GM20000 (cell line): ENCODE results near the gene MINDY4.

ENCODE experiments used
- DNase-seq: peaks from one replicate; pipeline ENCODE4 v3.0.0; 2012; ENCODE audit warnings: low spot score
- CTCF ChIP-seq: IDR thresholded peaks from 2 replicates; pipeline ENCODE4 v1.5.1; 2012; ENCODE audit warnings: mild to moderate bottlenecking, control low read depth; ENCODE audit errors: extremely low read depth, missing control alignments

Gene MINDY4

GRCh38 chr7:30928254-30928872, 157.1 kb downstream of the MINDY4 start:
- no peak for TF ChIP-seq CTCF
- DNase-seq = no peak

- no peak for DNase-seq
- TF ChIP-seq CTCF = no peak
These were observed 158.5 kb downstream of the MINDY4 start for GRCh38 chr7:30929686-30930085.

GRCh38 chr7:30930621-30931020, 159.4 kb downstream of the MINDY4 start:
- DNase-seq = no peak

GRCh38 chr7:30931161-30931928, 160.1 kb downstream of the MINDY4 start:
- peak; percentile 2 for DNase-seq
- no peak for TF ChIP-seq CTCF

More at GRCh38 chr7:30930621-30931020, 159.4 kb downstream of the MINDY4 start:
- TF ChIP-seq CTCF = no peak

GRCh38 chr7:30931929-30932540, 160.8 kb downstream of the MINDY4 start:
- no peak for DNase-seq
- no peak for TF ChIP-seq CTCF

- TF ChIP-seq CTCF = no peak
- no peak for DNase-seq
These were observed 161.3 kb downstream of the MINDY4 start for GRCh38 chr7:30932562-30932961.
